HUES64 (cell line): ENCODE data around the gene ARHGAP6.

ENCODE experiments used
- H3K27ac ChIP-seq: 2 replicates; pipeline ENCODE4 v1.7.0; 2013; ENCODE audit warnings: low read depth, low read length, inconsistent platforms
- H3K27me3 ChIP-seq: 2 replicates; pipeline ENCODE4 v1.6.1; 2013; ENCODE audit warnings: mild to moderate bottlenecking, low read length; ENCODE audit not compliant: insufficient read depth
- H3K36me3 ChIP-seq: 2 replicates; pipeline ENCODE4 v1.6.1; 2013; ENCODE audit warnings: mild to moderate bottlenecking, low read length; ENCODE audit not compliant: insufficient read depth
- H3K4me1 ChIP-seq: 2 replicates; pipeline ENCODE4 v1.6.1; 2013; ENCODE audit warnings: mild to moderate bottlenecking, low read length, moderate library complexity; ENCODE audit not compliant: insufficient read depth
- H3K4me3 ChIP-seq: 2 replicates; pipeline ENCODE4 v1.5.1; 2013; ENCODE audit warnings: mild to moderate bottlenecking, low read length, moderate library complexity
- H3K9ac ChIP-seq: 2 replicates; pipeline ENCODE4 v1.6.1; 2013; ENCODE audit warnings: mild to moderate bottlenecking, low read depth, low read length
- H3K9me3 ChIP-seq: 2 replicates; pipeline ENCODE4 v1.6.1; 2013; ENCODE audit warnings: low read depth, low read length; ENCODE audit not compliant: insufficient read depth
- WGBS: fragments of 150-250, 120-280 bp; methylation state at CpG from one replicate; pipeline ENCODE4 v1.1.7; 2013; ENCODE audit warnings: missing lambda C conversion rate; 5-methylcytosine and 5-hydroxymethylcytosine counted together

Gene ARHGAP6

GRCh38 chrX:11678158-11678557 lies 12.4 kb upstream of the ARHGAP6 start:
- no peak overlapping the region for H3K9ac ChIP-seq
- H3K4me3 ChIP-seq: no peak overlapping the region
- peaks cover 2% of the 10 kb centered on the region; the same call in 1 of the 2 replicates for H3K27me3 ChIP-seq
- H3K27ac ChIP-seq: no peak overlapping the region
- H3K9me3 ChIP-seq: no peaks in the 10 kb centered on the region
- no peaks in the 10 kb centered on the region for H3K4me1 ChIP-seq
- WGBS: 72% methylated on average over 5 of the region's 5 CpGs
- H3K36me3 ChIP-seq: no peaks in the 10 kb centered on the region

GRCh38 chrX:11672213-11672612 lies 6.5 kb upstream of the ARHGAP6 start:
- no peaks in the 10 kb centered on the region for H3K4me1 ChIP-seq
- no peak overlapping the region for H3K9ac ChIP-seq
- peaks cover 45% of the 10 kb centered on the region for H3K27me3 ChIP-seq
- H3K9me3 ChIP-seq: no peaks in the 10 kb centered on the region
- no peak overlapping the region for H3K27ac ChIP-seq
- H3K4me3 ChIP-seq: no peak overlapping the region
- H3K36me3 ChIP-seq: no peaks in the 10 kb centered on the region
- 89% methylated on average over 4 of the region's 4 CpGs for WGBS

GRCh38 chrX:11670316-11670715 lies 4.6 kb upstream of the ARHGAP6 start:
- Histone ChIP-seq H3K9ac (no peak overlapping the region), H3K36me3 (no peaks in the 10 kb centered on the region), H3K27ac (no peak overlapping the region), H3K27me3 (peaks cover 64% of the 10 kb centered on the region), H3K4me1 (no peaks in the 10 kb centered on the region), H3K9me3 (no peaks in the 10 kb centered on the region), H3K4me3 (no peak overlapping the region)
- WGBS: 60% methylated on average over 1 of the region's 1 CpG

- H3K4me3 ChIP-seq: peak overlapping the region; percentile 63; the same call in 1 of the 2 replicates
- H3K9me3 ChIP-seq: no peaks in the 10 kb centered on the region
- H3K36me3 ChIP-seq: no peaks in the 10 kb centered on the region
- H3K27ac ChIP-seq: no peak overlapping the region
- peaks cover 89% of the 10 kb centered on the region for H3K27me3 ChIP-seq
- no peaks in the 10 kb centered on the region for H3K4me1 ChIP-seq
- WGBS: 20% methylated on average over 10 of the region's 12 CpGs
- no peak overlapping the region for H3K9ac ChIP-seq
Observed at GRCh38 chrX:11666952-11667685, 1.4 kb upstream of the ARHGAP6 start.

GRCh38 chrX:11666164-11666563 lies 444 bp upstream of the ARHGAP6 start:
- Histone ChIP-seq H3K27ac (no peak overlapping the region), H3K4me3 (peak overlapping the region; percentile 63)
- under 1% methylated on average over 24 of the region's 24 CpGs for WGBS

GRCh38 chrX:11664211-11665167 lies 1.2 kb downstream of the ARHGAP6 start:
- 1% methylated on average over 68 of the region's 73 CpGs for WGBS
- H3K4me3 ChIP-seq: peak overlapping the region; percentile 63

More at GRCh38 chrX:11666164-11666563, 444 bp upstream of the ARHGAP6 start:
- H3K9me3 ChIP-seq: no peaks in the 10 kb centered on the region
- no peaks in the 10 kb centered on the region for H3K4me1 ChIP-seq
- H3K36me3 ChIP-seq: no peaks in the 10 kb centered on the region
- peaks cover 90% of the 10 kb centered on the region for H3K27me3 ChIP-seq
- H3K9ac ChIP-seq: no peak overlapping the region

GRCh38 chrX:11663875-11664210 lies 1.9 kb downstream of the ARHGAP6 start:
- Histone ChIP-seq H3K9ac (no peak overlapping the region), H3K4me3 (peak overlapping the region; percentile 63), H3K27ac (no peak overlapping the region), H3K9me3 (no peaks in the 10 kb centered on the region), H3K4me1 (no peaks in the 10 kb centered on the region), H3K27me3 (peaks cover 92% of the 10 kb centered on the region), H3K36me3 (no peaks in the 10 kb centered on the region)
- WGBS: 9% methylated on average over 4 of the region's 6 CpGs

More at GRCh38 chrX:11664211-11665167, 1.2 kb downstream of the ARHGAP6 start:
- H3K27ac ChIP-seq: no peak overlapping the region
- H3K9me3 ChIP-seq: no peaks in the 10 kb centered on the region
- H3K27me3 ChIP-seq: peaks cover 97% of the 10 kb centered on the region
- no peaks in the 10 kb centered on the region for H3K4me1 ChIP-seq
- H3K9ac ChIP-seq: no peak overlapping the region
- H3K36me3 ChIP-seq: no peaks in the 10 kb centered on the region

- WGBS: 96% methylated on average over 4 of the region's 7 CpGs
- H3K9ac ChIP-seq: no peak overlapping the region
- no peaks in the 10 kb centered on the region for H3K4me1 ChIP-seq
- peaks cover 13% of the 10 kb centered on the region for H3K27me3 ChIP-seq
- no peaks in the 10 kb centered on the region for H3K36me3 ChIP-seq
- H3K4me3 ChIP-seq: no peak overlapping the region
- H3K9me3 ChIP-seq: no peaks in the 10 kb centered on the region
- H3K27ac ChIP-seq: no peak overlapping the region
Observed at GRCh38 chrX:11655282-11656015, 10.3 kb downstream of the ARHGAP6 start.

- H3K4me1 ChIP-seq: no peaks in the 10 kb centered on the region
- no peak overlapping the region for H3K4me3 ChIP-seq
- no peak overlapping the region for H3K27ac ChIP-seq
- H3K27me3 ChIP-seq: no peaks in the 10 kb centered on the region; the same call in 1 of the 2 replicates
- no peaks in the 10 kb centered on the region for H3K9me3 ChIP-seq
- 91% methylated on average over 5 of the region's 5 CpGs for WGBS
- H3K36me3 ChIP-seq: no peaks in the 10 kb centered on the region
- no peak overlapping the region for H3K9ac ChIP-seq
Observed at GRCh38 chrX:11648705-11649519, 16.8 kb downstream of the ARHGAP6 start.

GRCh38 chrX:11647138-11647537 lies 18.6 kb downstream of the ARHGAP6 start:
- H3K27me3 ChIP-seq: no peaks in the 10 kb centered on the region
- H3K4me3 ChIP-seq: no peak overlapping the region
- no peaks in the 10 kb centered on the region for H3K36me3 ChIP-seq
- no peaks in the 10 kb centered on the region for H3K4me1 ChIP-seq
- 58% methylated on average over 3 of the region's 3 CpGs for WGBS
- H3K27ac ChIP-seq: no peak overlapping the region
- H3K9ac ChIP-seq: no peak overlapping the region
- H3K9me3 ChIP-seq: no peaks in the 10 kb centered on the region
